SK-N-SH treated with all-trans-retinoic acid at 6 μM for 48 hours (cell line): Measurements from ENCODE around the gene RUSC2.

Experiments
- ARNTL ChIP-seq: fragments of 450-650 bp; formaldehyde crosslinking; IDR thresholded peaks from 2 replicates; pipeline ENCODE4 v1.5.0; 2020; ENCODE audit warnings: low read depth, mild to moderate bottlenecking, moderate library complexity, borderline replicate concordance
- CREB5 ChIP-seq: fragments of 250-450 bp; sonication (Bioruptor Pico); IDR thresholded peaks from 2 replicates; pipeline ENCODE4 v1.5.1; 2020; ENCODE audit warnings: low read depth, mild to moderate bottlenecking, moderate library complexity
- CSDC2 ChIP-seq: fragments of 250-450 bp; sonication (Bioruptor Pico); IDR thresholded peaks from 2 replicates; pipeline ENCODE4 v1.5.0; 2020; ENCODE audit warnings: mild to moderate bottlenecking, moderate library complexity
- ESRRG ChIP-seq: fragments of 250-450 bp; sonication (Bioruptor Pico); IDR thresholded peaks from 2 replicates; pipeline ENCODE4 v1.6.1; 2021; ENCODE audit warnings: mild to moderate bottlenecking
- PATZ1 ChIP-seq: fragments of 250-450 bp; sonication (Bioruptor Pico); IDR thresholded peaks from 2 replicates; pipeline ENCODE4 v1.8.0; 2020; ENCODE audit warnings: mild to moderate bottlenecking, moderate library complexity, borderline replicate concordance
- RARB ChIP-seq: fragments of 250-450 bp; sonication (Bioruptor Pico); IDR thresholded peaks from 2 replicates; pipeline ENCODE4 v1.8.0; 2021; ENCODE audit warnings: mild to moderate bottlenecking, moderate library complexity
- SNAI2 ChIP-seq: fragments of 250-450 bp; sonication (Bioruptor Pico); IDR thresholded peaks from 2 replicates; pipeline ENCODE4 v1.5.0; 2020; ENCODE audit warnings: mild to moderate bottlenecking, moderate library complexity
- TCF4 ChIP-seq: fragments of 250-450 bp; sonication (Bioruptor Pico); IDR thresholded peaks from 2 replicates; pipeline ENCODE4 v1.8.0; 2021; ENCODE audit warnings: mild to moderate bottlenecking, moderate library complexity, borderline replicate concordance
- TSHZ2 ChIP-seq: fragments of 250-450 bp; sonication (Bioruptor Pico); IDR thresholded peaks from 2 replicates; pipeline ENCODE4 v1.5.0; 2020; ENCODE audit warnings: mild to moderate bottlenecking, moderate library complexity
- ZC3H10 ChIP-seq: fragments of 250-450 bp; sonication (Bioruptor Pico); IDR thresholded peaks from 2 replicates; pipeline ENCODE4 v1.5.1; 2021; ENCODE audit warnings: mild to moderate bottlenecking, moderate library complexity
- ZFP3 ChIP-seq: fragments of 250-450 bp; sonication (Bioruptor Pico); IDR thresholded peaks from 2 replicates; pipeline ENCODE4 v1.5.0; 2020; ENCODE audit warnings: mild to moderate bottlenecking, moderate library complexity
- ZFP30 ChIP-seq: fragments of 450-650 bp; formaldehyde crosslinking; IDR thresholded peaks from 2 replicates; pipeline ENCODE4 v1.5.0; 2022; ENCODE audit warnings: mild to moderate bottlenecking, moderate library complexity
- ZNF565 ChIP-seq: fragments of 450-650 bp; formaldehyde crosslinking; conservative IDR thresholded peaks from 2 replicates; pipeline ENCODE4 v1.5.0; 2020; ENCODE audit warnings: low read depth, mild to moderate bottlenecking, moderate library complexity

GRCh38 chr9:35488021-35488420 is 1.9 kb upstream of the RUSC2 start:
- TF ChIP-seq ZFP30 (CRISPR knock-in tag) = no peak
- TF ChIP-seq CREB5 (CRISPR knock-in tag) = no peak
- no peak for TF ChIP-seq ARNTL
- TF ChIP-seq TCF4 = no peak
- TF ChIP-seq ZC3H10 = no peak
- TF ChIP-seq TSHZ2 (CRISPR knock-in tag) = no peak
- no peak for TF ChIP-seq PATZ1 (CRISPR knock-in tag)
- TF ChIP-seq CSDC2 (CRISPR knock-in tag) = no peak
- no peak for TF ChIP-seq SNAI2 (CRISPR knock-in tag)
- TF ChIP-seq RARB (CRISPR knock-in tag) = no peak
- no peak for TF ChIP-seq ZNF565 (CRISPR knock-in tag)
- no peak for TF ChIP-seq ESRRG
- TF ChIP-seq ZFP3 (CRISPR knock-in tag) = no peak
